ENCODE measurements around the gene PPP1R12A.

PPP1R12A gene

GRCh38 chr12:79871621-79872020 is 63.3 kb downstream of the PPP1R12A start:
- no peak overlapping the region for H3K27ac ChIP-seq (ENCODE audit: low read length)
- no peak overlapping the region for H2AFZ ChIP-seq (ENCODE audit: low read depth, low read length)
- no peak overlapping the region for H3K4me3 ChIP-seq (ENCODE audit: low read length)
- TF ChIP-seq CTCF (IDR thresholded peaks at IDR 0.05; ENCODE audit: low read depth, low read length) (no peak), EZH2phosphoT487 (IDR thresholded peaks at IDR 0.05; ENCODE audit: low read depth) (no peak)
- peaks cover 13% of the 10 kb centered on the region for H3K79me2 ChIP-seq (ENCODE audit: low read length)
- peaks cover 19% of the 10 kb centered on the region for H4K20me1 ChIP-seq (ENCODE audit: insufficient read depth, low read length)
- H3K9ac ChIP-seq (ENCODE audit: low read length): no peak overlapping the region
- H3K9me3 ChIP-seq (ENCODE audit: insufficient read depth, low read length): no peaks in the 10 kb centered on the region
- no peaks in the 10 kb centered on the region for H3K27me3 ChIP-seq (ENCODE audit: low read depth, low read length)
- H3K4me2 ChIP-seq (ENCODE audit: low read length): no peak overlapping the region
- H3K36me3 ChIP-seq (replicated peaks; ENCODE audit: low read depth, low read length): peaks cover 36% of the 10 kb centered on the region
- H3K4me1 ChIP-seq (ENCODE audit: low read length): no peaks in the 10 kb centered on the region

DNA sequence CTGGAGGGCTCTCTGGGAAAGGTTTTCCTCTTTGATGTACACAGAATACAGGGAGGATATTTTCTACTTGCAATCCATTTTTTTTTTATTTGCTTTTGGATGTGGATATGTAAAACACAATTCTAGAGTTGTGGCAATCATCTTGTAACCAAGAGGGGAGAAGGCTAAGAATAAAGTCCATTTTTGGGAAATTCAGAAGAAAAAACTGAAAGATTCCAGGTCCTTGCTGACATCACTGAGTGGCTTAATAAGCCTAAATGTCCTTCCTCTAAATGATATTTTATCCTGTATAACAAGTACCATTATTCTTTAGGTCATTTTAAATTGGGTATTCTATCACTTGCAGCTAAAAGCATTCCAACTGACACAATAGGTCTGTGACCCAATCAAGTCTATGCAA is 64.0 kb downstream of the PPP1R12A start:
- no peak overlapping the region for H2AFZ ChIP-seq (ENCODE audit: low read depth, low read length)
- H3K79me2 ChIP-seq (ENCODE audit: low read length): peaks cover 15% of the 10 kb centered on the region

DNA sequence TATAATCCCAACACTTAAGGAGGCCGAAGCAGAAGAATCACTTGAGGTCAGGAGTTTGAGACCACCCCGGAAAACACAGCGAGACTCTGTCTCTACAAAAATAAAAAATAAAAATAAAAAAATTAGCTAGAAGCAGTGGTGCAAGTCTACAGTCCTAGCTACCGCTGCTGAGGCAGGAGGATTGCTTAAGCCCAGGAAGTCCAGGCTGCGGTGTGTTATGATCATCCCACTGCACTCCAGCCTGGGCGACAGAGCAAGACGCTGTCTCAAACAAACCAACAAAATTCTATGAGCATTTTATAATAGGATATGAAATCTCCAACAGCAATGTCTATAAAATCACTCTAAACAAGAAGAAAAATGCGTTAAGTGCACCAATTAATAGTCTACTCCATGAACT is 75.3 kb downstream of the PPP1R12A start:
- H3K79me2 ChIP-seq (ENCODE audit: low read length): peaks cover 41% of the 10 kb centered on the region
- H3K4me1 ChIP-seq (ENCODE audit: low read length): no peaks in the 10 kb centered on the region
- H3K27ac ChIP-seq (ENCODE audit: low read length): no peak overlapping the region
- no peak overlapping the region for H3K9ac ChIP-seq (ENCODE audit: low read length)
- TF ChIP-seq EZH2phosphoT487 (IDR thresholded peaks at IDR 0.05; ENCODE audit: low read depth): no peak
- TF ChIP-seq CTCF (IDR thresholded peaks at IDR 0.05; ENCODE audit: low read depth, low read length): no peak
- peaks cover 7% of the 10 kb centered on the region for H3K36me3 ChIP-seq (replicated peaks; ENCODE audit: low read depth, low read length)
- no peak overlapping the region for H3K4me3 ChIP-seq (ENCODE audit: low read length)
- H3K4me2 ChIP-seq (ENCODE audit: low read length): no peak overlapping the region
- H4K20me1 ChIP-seq (ENCODE audit: insufficient read depth, low read length): 0 out of 2 replicates have a peak, but pooled peaks cover 15% of the 10 kb centered on the region
- no peak overlapping the region for H2AFZ ChIP-seq (ENCODE audit: low read depth, low read length)
- H3K27me3 ChIP-seq (ENCODE audit: low read depth, low read length): no peaks in the 10 kb centered on the region
- no peaks in the 10 kb centered on the region for H3K9me3 ChIP-seq (ENCODE audit: insufficient read depth, low read length)

More for the DNA sequence above, 64.0 kb downstream of the PPP1R12A start:
- Histone ChIP-seq H3K4me3 (ENCODE audit: low read length) (no peak overlapping the region), H4K20me1 (ENCODE audit: insufficient read depth, low read length) (peaks cover 14% of the 10 kb centered on the region), H3K36me3 (replicated peaks; ENCODE audit: low read depth, low read length) (peaks cover 36% of the 10 kb centered on the region), H3K9me3 (ENCODE audit: insufficient read depth, low read length) (no peaks in the 10 kb centered on the region), H3K9ac (ENCODE audit: low read length) (no peak overlapping the region), H3K4me2 (ENCODE audit: low read length) (no peak overlapping the region), H3K27me3 (ENCODE audit: low read depth, low read length) (no peaks in the 10 kb centered on the region), H3K4me1 (ENCODE audit: low read length) (no peaks in the 10 kb centered on the region), H3K27ac (ENCODE audit: low read length) (no peak overlapping the region)
- TF ChIP-seq CTCF (IDR thresholded peaks at IDR 0.05; ENCODE audit: low read depth, low read length) (no peak), EZH2phosphoT487 (IDR thresholded peaks at IDR 0.05; ENCODE audit: low read depth) (no peak)

DNA sequence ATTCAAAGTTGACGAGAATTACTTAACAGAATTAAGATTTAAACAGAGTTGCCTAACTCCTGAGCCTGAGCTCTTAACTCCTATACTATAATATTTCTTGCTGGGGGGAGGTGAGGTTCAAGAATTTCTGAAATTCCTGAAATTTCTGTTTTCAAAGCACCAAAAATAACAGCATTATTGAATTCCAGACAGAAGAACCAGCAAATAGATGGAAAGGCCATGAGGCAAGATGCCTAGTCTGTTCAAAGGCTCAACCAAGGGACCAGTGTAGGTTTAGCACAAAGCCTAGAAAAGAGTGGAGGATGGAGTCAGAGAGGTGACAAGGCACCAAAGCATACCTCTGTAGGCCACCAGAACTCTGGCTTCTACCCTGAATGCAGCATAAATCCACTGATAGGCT is 76.4 kb downstream of the PPP1R12A start:
- Histone ChIP-seq H3K4me1 (ENCODE audit: low read length) (no peaks in the 10 kb centered on the region), H3K27ac (ENCODE audit: low read length) (no peak overlapping the region), H3K79me2 (ENCODE audit: low read length) (peaks cover 44% of the 10 kb centered on the region), H3K9me3 (ENCODE audit: insufficient read depth, low read length) (no peaks in the 10 kb centered on the region), H4K20me1 (ENCODE audit: insufficient read depth, low read length) (0 out of 2 replicates have a peak, but pooled peaks cover 15% of the 10 kb centered on the region), H3K4me2 (ENCODE audit: low read length) (no peak overlapping the region), H3K4me3 (ENCODE audit: low read length) (no peak overlapping the region), H2AFZ (ENCODE audit: low read depth, low read length) (no peak overlapping the region), H3K36me3 (replicated peaks; ENCODE audit: low read depth, low read length) (peaks cover 12% of the 10 kb centered on the region), H3K9ac (ENCODE audit: low read length) (no peak overlapping the region), H3K27me3 (ENCODE audit: low read depth, low read length) (no peaks in the 10 kb centered on the region)
- TF ChIP-seq CTCF (IDR thresholded peaks at IDR 0.05; ENCODE audit: low read depth, low read length): no peak
- no peak for TF ChIP-seq EZH2phosphoT487 (IDR thresholded peaks at IDR 0.05; ENCODE audit: low read depth)
